ENCODE results near the gene DGCR2.

DNA sequence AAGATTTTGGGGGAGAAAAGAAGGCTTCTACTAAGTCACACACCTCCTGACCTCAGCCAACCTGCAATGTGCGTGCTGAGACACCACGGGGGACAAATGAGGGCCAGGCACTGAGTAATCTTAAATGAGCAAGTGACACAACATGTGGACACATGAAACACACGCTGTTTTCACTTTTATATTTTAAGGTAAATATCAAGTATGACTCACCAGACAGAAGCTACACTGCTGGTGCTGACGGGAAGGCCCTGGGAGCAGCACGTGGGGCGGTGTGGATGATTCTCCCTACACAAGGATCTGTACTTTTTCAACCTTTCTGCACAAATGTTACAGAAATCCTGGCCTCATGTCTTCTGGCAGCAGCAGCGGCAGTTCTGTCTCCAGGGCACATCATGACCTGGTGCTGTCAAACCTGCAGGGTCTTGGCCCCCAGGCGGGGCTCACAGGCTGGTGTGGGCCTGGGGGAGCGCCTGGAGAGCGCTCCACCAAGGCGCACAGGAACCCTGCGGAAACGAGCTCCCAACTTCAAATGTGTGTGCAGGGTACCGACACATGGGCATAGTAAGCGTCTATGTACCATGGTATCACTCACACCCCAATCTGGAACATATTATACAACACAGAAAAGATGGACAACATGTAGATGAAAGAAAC lies 61.7 kb downstream of the DGCR2 start:
- TF ChIP-seq, protein P1, sequence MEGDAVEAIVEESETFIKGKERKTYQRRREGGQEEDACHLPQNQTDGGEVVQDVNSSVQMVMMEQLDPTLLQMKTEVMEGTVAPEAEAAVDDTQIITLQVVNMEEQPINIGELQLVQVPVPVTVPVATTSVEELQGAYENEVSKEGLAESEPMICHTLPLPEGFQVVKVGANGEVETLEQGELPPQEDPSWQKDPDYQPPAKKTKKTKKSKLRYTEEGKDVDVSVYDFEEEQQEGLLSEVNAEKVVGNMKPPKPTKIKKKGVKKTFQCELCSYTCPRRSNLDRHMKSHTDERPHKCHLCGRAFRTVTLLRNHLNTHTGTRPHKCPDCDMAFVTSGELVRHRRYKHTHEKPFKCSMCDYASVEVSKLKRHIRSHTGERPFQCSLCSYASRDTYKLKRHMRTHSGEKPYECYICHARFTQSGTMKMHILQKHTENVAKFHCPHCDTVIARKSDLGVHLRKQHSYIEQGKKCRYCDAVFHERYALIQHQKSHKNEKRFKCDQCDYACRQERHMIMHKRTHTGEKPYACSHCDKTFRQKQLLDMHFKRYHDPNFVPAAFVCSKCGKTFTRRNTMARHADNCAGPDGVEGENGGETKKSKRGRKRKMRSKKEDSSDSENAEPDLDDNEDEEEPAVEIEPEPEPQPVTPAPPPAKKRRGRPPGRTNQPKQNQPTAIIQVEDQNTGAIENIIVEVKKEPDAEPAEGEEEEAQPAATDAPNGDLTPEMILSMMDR (IDR thresholded peaks at IDR 0.05): no peak
- no peak for TF ChIP-seq POLR2A (IDR thresholded peaks at IDR 0.05)

All from esophagus squamous epithelium (tissue), 4 donors.